Left ventricle myocardium inferior (tissue), 1 donor: Measurements from ENCODE around the gene EDC4. TPM values are rescaled to one million over a fixed set of nuclear protein-coding genes. Genes with fewer than 3 reads are reported as not detected.
"Not testable (repeated sequence)": the region's sequence is repeated elsewhere in the genome, so short reads cannot be mapped to it uniquely, and the experiment has no call there.

Experiments
- DNase-seq: peaks from one replicate; pipeline ENCODE4 v3.0.0-alpha.2; 2020
- H3K27ac ChIP-seq: fragments of 200-600 bp; replicated peaks from 2 replicates; pipeline ENCODE4 v1.8.0; 2021
- H3K27me3 ChIP-seq: fragments of 200-600 bp; 2 replicates; pipeline ENCODE4 v1.8.0; 2021; ENCODE audit warnings: low read depth
- H3K36me3 ChIP-seq: fragments of 200-600 bp; 2 replicates; pipeline ENCODE4 v1.8.0; 2021
- H3K4me1 ChIP-seq: fragments of 200-600 bp; 2 replicates; pipeline ENCODE4 v1.8.0; 2021
- H3K4me3 ChIP-seq: fragments of 200-600 bp; 2 replicates; pipeline ENCODE4 v1.8.0; 2021; ENCODE audit warnings: mild to moderate bottlenecking, moderate library complexity
- H3K9me3 ChIP-seq: fragments of 200-600 bp; replicated peaks from 2 replicates; pipeline ENCODE4 v1.8.0; 2021
- CTCF ChIP-seq: fragments of 200-600 bp; IDR thresholded peaks from 2 replicates; pipeline ENCODE4 v1.8.0; 2021; ENCODE audit warnings: antibody characterized with exemption, mild to moderate bottlenecking, borderline replicate concordance
- intact Hi-C: fragments of 100-400 bp; cut with micrococcal nuclease; formaldehyde crosslinking; loops from one replicate; pipeline ENCODE4 v1.11.0; 2022
- total RNA-seq: library from RNA; stranded (reverse); fragmentation: NEBNext Ultra II Directional; extraction: Animal tissue kit (Norgen Biotek cat#: 25700); gene quantifications from one replicate; pipeline ENCODE4 v1.2.1, GENCODE V29; 2021
- donor health status: DM: no; HTN: yes; CAD: no; lungs with severe emphysema.

EDC4 gene
- total RNA-seq, 1 donor from 2014 or later, result 33.2 TPM

DNA sequence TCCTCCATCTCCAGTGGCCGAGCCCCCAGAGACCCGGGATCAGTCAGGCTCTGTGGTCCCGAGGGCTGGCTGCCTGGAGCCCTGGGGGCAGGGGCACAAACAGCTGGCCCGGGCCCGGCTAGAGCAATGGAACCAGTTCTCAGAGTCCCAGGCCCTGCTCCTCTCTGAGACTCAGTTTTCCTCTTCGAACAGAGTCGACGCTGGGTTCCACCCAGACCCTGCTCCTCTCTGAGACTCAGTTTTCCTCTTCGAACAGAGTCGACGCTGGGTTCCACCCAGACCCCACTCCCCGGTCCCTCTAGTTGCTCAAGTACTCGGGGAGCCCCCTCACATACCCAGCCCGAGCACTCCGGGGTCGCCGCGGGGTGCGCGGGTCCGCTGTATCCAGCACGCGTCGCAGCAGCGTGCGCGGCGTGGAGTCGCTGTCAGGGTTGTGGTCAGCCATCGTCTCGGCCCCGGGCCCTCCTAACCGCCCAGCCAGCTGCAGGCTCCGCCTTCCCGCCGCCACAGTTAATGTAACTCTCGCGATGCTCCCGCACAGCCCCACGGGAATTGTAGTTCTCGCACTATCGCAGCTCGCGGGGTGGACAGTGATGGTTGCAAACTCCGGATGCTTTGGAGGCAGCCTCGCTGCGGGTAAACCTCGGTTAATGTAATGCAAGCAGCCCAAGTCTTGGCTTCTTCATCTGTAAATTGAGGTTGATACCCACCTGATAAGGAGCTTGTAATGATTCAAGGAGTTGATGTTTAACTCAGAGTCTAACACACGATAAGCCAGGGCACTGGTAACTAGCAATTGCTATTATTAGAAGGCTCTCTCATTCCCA is 39.2 kb upstream of the EDC4 start:
- peaks cover 38% of the 10 kb centered on the region for H3K36me3 ChIP-seq

GRCh38 chr16:67834242-67834614 is 38.6 kb upstream of the EDC4 start:
- Histone ChIP-seq H3K4me1 (peaks cover 24% of the 10 kb centered on the region), H3K27ac (peak overlapping the region; percentile 78), H3K36me3 (peaks cover 32% of the 10 kb centered on the region), H3K9me3 (no peaks in the 10 kb centered on the region), H3K27me3 (no peaks in the 10 kb centered on the region), H3K4me3 (peak overlapping the region; percentile 90)
- TF ChIP-seq CTCF, result no peak
- intact Hi-C loops, result no loop called here
- DNase-seq, result no peak

More for the DNA sequence above, 39.2 kb upstream of the EDC4 start:
- Histone ChIP-seq H3K27me3 (no peaks in the 10 kb centered on the region), H3K4me3 (peak overlapping the region; percentile 90), H3K9me3 (no peaks in the 10 kb centered on the region), H3K4me1 (peaks cover 24% of the 10 kb centered on the region), H3K27ac (peak overlapping the region; percentile 78)
- intact Hi-C loops, result no loop called here
- TF ChIP-seq CTCF, result no peak
- DNase-seq, result peak; percentile 95

GRCh38 chr16:67837190-67837589 is 35.7 kb upstream of the EDC4 start:
- H3K9me3 ChIP-seq, H3K36me3 ChIP-seq, H3K4me3 ChIP-seq, H3K27me3 ChIP-seq, DNase-seq, intact Hi-C loops, H3K27ac ChIP-seq: not testable (repeated sequence)
- peaks cover 30% of the 10 kb centered on the region for H3K4me1 ChIP-seq

DNA sequence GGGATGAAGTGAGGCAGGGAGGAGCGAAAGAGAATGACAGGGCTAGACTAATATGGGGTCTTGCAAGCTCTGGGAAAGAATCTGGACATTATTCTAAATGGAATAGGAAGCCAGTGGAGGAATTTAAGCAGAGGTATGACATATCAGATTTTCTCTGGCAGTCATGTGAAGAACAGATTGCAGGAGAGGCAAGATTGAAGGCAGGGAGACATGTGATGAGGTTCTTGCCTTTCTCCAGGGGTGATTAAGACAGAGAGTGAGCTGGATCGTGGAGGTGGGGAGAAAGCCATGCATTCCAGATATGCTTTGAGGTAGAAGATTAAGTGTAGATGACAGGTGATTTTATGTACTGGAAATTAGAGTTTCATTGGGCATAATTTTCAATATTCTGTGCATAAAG is 35.0 kb upstream of the EDC4 start:
- TF ChIP-seq CTCF, result no peak

DNA sequence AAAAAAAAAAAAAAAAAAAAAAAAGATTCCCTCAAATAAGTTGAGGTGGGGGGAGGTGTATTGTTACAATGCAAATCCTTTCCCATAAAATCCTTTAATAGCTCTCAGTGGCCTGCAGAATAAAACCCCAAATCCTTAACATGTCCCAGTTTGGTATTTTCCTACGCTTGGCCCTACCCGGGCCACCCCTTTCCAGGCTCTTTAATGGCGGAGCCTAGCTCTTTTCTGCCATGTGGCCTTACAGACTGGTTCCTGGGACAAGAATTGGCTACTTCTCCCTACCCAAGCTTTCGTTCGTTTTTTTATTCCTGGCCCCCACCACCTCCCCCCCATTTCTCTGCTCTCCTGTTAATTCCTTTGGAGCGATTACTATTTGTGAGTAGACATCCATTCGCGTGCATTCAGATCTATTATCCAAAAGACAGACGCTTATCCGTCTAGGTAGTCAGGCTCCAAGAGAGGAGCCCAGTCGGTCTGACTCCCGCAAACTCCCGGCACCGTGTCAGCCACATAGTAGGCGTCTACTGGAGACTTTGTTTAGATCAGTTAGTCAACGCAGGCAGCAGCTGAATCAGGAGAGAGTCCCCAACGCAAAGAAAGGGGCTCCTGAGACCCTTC is 31.5 kb upstream of the EDC4 start:
- H3K36me3 ChIP-seq, result peaks cover 4% of the 10 kb centered on the region
- no peaks in the 10 kb centered on the region for H3K9me3 ChIP-seq
- peak overlapping the region; percentile 99 for H3K27ac ChIP-seq
- peak overlapping the region; percentile 82 for H3K4me3 ChIP-seq
- intact Hi-C loops, result no loop called here
- no peak for DNase-seq
- H3K4me1 ChIP-seq, result peaks cover 46% of the 10 kb centered on the region
- H3K27me3 ChIP-seq, result no peaks in the 10 kb centered on the region
- no peak for TF ChIP-seq CTCF

More for the DNA sequence above, 35.0 kb upstream of the EDC4 start:
- H3K27ac ChIP-seq, result no peak overlapping the region
- no peak for DNase-seq
- no peaks in the 10 kb centered on the region for H3K36me3 ChIP-seq
- H3K27me3 ChIP-seq, result no peaks in the 10 kb centered on the region
- peaks cover 28% of the 10 kb centered on the region for H3K4me1 ChIP-seq
- intact Hi-C loops, result no loop called here
- H3K9me3 ChIP-seq, result no peaks in the 10 kb centered on the region
- H3K4me3 ChIP-seq, result no peak overlapping the region

DNA sequence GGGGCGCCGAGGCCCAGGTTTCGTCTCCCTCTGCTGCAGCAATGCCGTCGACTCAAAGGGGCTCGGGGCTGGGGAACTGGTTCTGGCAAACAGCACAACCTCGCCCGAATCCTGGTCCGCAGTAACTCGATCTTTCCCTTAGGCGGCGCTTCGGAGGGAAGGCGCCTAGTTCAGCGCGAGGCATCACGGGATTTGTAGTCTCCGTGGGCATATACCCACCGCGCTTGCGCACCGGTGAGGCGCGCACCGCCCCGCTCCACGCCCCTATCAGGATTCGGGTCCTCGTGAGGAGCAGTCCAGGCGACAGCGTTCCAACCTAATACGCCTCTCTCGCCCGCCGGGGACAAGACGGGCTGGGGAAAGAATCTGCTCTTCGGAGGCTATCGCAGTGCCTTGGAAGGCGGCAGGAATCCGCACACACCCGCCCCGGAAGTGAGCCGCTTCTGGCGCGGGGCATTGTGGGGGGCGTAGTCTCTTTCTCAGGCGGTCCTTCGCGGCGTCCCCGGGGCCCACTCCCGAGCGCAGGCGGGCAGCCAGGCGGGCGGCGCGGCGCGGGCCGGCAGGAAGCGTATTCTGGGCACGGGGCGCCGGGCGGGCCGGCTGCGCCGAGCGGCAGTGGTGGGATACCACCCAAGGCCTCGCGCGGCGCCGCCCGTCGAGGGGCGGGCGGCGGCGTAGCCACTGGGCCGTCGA is 30.9 kb upstream of the EDC4 start, which contains the start of gene THAP11:
THAP11 (plus strand) TSS at position 505 of the 693 bp plus-strand sequence. CDS start 235 bp downstream, outside the sequence.
- Histone ChIP-seq H3K27ac (peak within 1 kb of the TSS; percentile 99), H3K9me3 (no peaks in the 10 kb centered on the region), H3K4me3 (peak within 1 kb of the TSS; percentile 82), H3K27me3 (no peaks in the 10 kb centered on the region), H3K36me3 (peaks cover 4% of the 10 kb centered on the region), H3K4me1 (peaks cover 49% of the 10 kb centered on the region)
- TF ChIP-seq CTCF, result peak; percentile 88
- intact Hi-C loops, result no loop called here
- DNase-seq, result peak; percentile 92
